ENCODE measurements around the gene NCCRP1.

The NCCRP1 gene, protein sequence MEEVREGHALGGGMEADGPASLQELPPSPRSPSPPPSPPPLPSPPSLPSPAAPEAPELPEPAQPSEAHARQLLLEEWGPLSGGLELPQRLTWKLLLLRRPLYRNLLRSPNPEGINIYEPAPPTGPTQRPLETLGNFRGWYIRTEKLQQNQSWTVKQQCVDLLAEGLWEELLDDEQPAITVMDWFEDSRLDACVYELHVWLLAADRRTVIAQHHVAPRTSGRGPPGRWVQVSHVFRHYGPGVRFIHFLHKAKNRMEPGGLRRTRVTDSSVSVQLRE

GRCh38 chr19:39196860-39197562 is at the start of gene NCCRP1:
Gene NCCRP1 (plus strand): TSS chr19:39196964. CDS start chr19:39196983, 19 bp downstream.
- DNase-seq (ENCODE audit: low read depth in 4 of 4, low spot score in 1 of 4), result no peak

- no peak for DNase-seq (ENCODE audit: low read depth in 4 of 4, low spot score in 1 of 4)
These were observed 49.3 kb upstream of the NCCRP1 start for GRCh38 chr19:39147480-39147879.

GRCh38 chr19:39148939-39149529 is 47.7 kb upstream of the NCCRP1 start:
- no peak for DNase-seq (ENCODE audit: low read depth in 4 of 4, low spot score in 1 of 4)

DNA sequence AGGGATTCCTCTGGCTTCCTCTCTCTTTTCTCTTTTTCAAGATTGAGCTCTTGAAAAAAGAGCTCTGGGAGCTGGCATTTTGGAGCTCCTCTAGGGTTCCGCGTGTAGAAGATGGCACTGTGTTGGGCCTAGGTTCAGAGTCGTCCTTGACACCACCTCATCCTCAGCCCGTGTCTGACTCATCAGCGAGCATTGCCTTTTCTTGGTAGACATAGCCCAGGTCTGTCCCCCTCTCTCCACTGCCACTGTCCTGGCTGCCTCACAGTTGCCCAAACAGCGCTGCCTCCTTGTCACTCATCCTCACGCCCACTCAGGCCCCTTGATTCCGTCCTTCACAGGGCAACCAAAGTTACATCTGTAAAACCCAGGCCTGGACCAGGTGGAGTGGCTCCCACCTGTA is 46.5 kb upstream of the NCCRP1 start:
- no peak for DNase-seq (ENCODE audit: low read depth in 4 of 4, low spot score in 1 of 4)

- DNase-seq (ENCODE audit: low read depth in 4 of 4, low spot score in 1 of 4), result no peak
These were observed 45.8 kb upstream of the NCCRP1 start for GRCh38 chr19:39150807-39151600.

DNA sequence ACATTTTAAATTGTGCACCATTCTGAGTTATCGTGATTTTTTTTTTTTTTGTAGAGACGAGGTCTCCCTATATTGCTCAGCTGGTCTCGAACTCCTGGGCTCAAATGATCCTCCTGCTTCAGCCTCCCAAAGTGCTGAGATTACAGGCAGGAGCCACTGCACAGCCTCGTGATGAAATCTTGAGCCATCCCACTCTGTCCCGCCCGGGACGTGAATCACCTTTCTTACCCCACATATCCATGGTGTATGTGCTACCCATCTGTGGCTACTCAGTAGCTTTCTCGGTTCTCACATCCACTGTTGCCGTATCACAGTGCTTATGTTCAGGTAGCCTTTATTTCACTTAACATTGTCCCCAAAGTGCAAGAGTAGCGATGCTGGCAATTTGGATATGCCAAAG is 44.7 kb upstream of the NCCRP1 start:
- DNase-seq (ENCODE audit: low read depth in 4 of 4, low spot score in 1 of 4), result no peak

DNA sequence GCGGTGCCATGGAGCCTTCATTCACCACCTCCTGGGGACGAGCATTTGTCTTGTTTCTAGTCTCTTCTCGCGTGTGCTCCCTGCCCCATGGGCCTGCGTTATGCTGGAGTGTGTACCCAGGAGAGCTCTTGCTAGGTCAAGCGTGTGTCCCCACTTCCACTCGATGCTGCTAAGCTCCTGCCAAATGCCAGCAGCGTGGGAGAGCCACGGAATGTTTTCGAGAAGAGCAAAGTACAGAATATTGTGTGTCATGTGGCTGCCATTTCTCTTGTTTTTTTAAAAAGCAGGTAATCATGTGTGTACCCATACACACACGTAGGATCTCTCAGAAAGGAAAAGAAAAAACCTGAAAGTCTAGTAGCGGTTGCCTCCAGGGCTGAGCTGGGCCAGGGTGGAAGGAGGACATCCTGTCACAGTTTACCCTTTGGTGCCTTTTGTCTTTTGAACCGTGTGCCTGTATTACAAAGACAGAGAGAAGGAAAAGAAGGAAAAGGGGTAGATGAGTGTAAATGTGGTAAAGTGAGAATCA is 42.6 kb upstream of the NCCRP1 start:
- no peak for DNase-seq (ENCODE audit: low read depth in 4 of 4, low spot score in 1 of 4)

DNA sequence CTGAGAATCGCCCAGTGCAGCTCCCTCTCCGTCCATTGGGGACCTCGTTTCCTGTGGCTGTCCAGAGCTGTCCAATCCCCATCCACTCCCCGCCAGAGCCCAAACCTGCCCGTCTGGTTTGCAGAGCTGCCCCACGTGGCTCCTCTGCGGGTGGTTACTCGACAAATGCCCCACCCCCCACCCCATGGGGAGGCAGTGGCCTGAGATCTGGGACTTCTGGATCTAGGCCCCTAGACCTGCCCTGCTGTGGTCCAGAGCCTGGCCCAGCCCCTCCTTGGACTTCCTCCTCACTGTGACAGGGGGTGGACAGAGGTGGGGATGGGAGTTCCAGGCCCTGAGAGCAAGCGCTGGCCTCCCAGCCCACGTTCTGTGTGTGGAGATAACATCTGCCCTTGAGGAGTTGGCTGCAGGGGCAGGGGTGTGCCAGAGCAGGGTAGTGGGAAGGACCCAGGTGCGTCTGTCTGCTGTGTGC is 42.1 kb upstream of the NCCRP1 start:
- no peak for DNase-seq (ENCODE audit: low read depth in 4 of 4, low spot score in 1 of 4)

DNA sequence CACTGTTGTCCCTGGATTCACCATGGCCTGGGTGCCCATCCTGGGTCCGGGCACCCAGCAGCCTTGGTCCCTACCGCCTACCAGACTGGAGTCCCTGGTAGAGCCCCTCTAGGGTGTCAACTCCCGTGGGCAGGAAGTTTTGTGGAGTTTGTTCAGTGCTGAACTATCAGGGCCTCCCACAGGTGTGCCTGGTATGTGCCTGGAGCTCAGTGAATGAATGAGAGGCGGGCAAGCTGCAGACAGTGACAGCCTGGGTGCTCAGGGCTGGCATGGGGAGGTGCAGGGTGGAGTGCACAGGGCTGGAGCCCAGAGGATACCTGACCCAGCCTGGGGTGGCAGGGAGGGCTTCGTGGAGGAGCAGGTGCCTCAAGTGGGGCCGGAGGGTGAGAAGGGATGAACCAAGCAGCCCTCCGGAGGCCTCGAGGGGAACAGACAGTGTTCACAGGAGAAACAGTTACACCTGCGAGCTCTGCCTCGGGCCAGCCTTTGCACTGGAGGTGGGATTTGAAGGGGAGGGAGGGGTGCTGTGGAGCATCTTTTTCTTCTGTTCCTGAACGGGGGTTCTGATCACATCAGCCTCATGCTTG is 41.6 kb upstream of the NCCRP1 start:
- DNase-seq (ENCODE audit: low read depth in 4 of 4, low spot score in 1 of 4), result no peak

DNA sequence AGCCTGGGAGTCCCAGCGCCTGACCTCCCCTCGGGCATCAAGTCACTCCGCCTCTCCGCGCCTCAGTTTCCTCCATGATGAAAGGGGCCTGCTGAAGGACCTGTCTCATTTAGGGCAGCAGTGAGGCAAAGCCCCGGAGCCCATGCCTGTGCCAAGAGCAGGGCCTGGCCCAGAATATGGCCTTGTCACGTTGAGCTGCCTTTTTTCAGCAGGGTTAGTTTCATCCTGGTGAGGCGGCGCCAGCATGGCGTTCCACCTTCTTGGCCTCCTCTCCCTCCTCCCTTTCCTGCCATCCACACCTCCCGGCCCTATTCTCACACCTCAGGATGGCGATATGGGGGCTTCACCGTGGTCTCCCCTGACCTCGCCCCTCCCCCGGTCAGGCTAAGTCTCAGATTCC is 41.0 kb upstream of the NCCRP1 start:
- no peak for DNase-seq (ENCODE audit: low read depth in 4 of 4, low spot score in 1 of 4)

GRCh38 chr19:39156326-39157230 is 40.2 kb upstream of the NCCRP1 start:
- DNase-seq (ENCODE audit: low read depth in 4 of 4, low spot score in 1 of 4), result no peak

- no peak for DNase-seq (ENCODE audit: low read depth in 4 of 4, low spot score in 1 of 4)
These were observed 39.3 kb upstream of the NCCRP1 start for GRCh38 chr19:39157275-39157996.

- DNase-seq (ENCODE audit: low read depth in 4 of 4, low spot score in 1 of 4), result no peak
These were observed 38.8 kb upstream of the NCCRP1 start for GRCh38 chr19:39157997-39158389.

DNA sequence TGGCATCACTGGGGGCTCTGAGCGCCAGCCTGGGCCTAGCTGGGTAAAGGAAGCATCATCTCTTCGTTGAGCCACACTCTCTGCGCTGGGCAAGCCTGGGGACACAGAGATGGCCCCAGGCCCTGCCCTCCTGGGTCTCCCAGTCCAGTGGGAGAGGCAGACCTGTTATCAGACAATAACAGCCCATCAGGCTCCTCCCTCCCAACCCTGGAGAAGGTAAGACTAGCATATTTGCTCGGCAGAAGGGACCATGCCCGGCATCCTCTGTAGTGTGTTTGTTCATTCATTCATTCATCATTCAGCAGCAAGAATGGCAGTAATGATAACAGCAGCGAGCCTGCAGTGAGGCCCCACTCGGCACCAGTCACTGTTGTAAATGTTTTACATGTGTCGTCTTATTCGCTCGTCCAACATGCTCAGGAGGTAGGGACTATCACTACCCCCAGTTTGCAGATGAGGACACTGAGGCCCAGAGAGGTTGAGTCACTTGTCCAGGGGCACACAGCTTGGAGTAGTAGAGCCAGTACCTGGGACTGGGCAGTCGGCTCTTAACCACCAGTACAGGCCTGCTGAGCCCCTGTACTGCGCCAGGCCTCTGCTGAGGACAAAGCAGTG is 38.0 kb upstream of the NCCRP1 start:
- DNase-seq (ENCODE audit: low read depth in 4 of 4, low spot score in 1 of 4), result no peak

DNA sequence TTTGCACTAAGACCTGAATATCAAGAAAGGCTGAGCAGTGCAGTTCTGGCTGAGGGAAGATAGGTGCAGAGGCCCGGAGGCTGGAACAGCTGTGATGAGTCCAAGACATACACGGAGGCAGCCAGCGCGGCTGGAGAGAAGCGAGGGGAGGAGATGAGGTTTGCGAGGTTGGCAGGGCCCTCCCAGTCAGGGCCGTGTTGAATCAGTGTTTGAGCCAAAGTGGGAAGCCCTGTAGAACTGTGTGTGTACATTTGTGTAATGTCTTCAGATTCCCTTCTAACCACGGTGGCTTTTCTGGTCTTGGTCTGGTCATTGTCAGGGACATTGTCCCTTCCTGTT is 36.3 kb upstream of the NCCRP1 start:
- DNase-seq (ENCODE audit: low read depth in 4 of 4, low spot score in 1 of 4), result no peak

DNA sequence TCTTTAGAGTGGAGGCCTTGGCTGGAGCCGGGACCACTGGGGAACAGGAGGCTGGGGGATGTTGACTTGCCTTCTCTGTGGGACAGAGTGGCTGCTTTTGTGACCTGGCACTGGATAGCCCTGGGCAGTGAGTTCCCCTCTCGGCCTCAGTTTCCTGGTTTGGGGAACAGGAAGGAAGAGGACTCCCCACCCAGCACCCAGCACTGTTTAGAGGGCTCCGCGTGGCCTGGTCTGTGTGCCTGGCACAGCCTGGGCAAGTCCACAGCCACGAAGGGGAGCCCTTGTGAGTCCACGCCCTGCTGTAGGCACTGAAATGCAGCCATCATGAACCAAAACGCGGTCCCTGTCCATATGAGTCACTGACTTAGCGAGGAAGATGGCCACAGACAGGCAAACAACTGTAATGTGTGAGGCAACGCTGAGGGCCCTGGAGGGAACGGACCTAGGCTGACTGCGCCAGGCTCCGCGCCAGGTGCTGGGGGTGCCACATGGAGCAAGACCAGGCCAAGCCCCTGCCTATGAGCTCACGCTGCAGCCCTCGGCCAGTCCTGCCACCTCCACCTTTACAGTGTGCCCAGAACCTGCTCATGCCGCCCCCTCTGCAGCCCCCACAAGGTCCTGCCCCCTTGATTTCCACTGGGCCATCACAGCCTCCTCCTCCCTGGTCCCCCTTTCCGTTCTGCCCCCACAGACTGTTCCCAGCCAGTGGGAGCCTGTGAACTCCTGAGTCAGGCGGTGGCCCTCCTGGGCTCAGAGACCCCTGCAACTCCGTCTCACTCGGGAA is 35.7 kb upstream of the NCCRP1 start:
- DNase-seq (ENCODE audit: low read depth in 4 of 4, low spot score in 1 of 4), result no peak

GRCh38 chr19:39162441-39163043 is 34.2 kb upstream of the NCCRP1 start:
- DNase-seq (ENCODE audit: low read depth in 4 of 4, low spot score in 1 of 4), result no peak

- DNase-seq (ENCODE audit: low read depth in 4 of 4, low spot score in 1 of 4), result no peak
These were observed 33.1 kb upstream of the NCCRP1 start for GRCh38 chr19:39163621-39164020.
